GM21723 (cell line): ENCODE data around the gene GPR17.
A peak's percentile ranks its signal among the peaks of the same experiment; 100 is the strongest.

Source experiments
- ATAC-seq: cut with Tn5 transposase; IDR thresholded peaks from one replicate; pipeline ENCODE4 v1.9.1; 2021; ENCODE audit warnings: mild to moderate bottlenecking, moderate library complexity; ENCODE audit not compliant: unreplicated experiment

The GPR17 gene

DNA sequence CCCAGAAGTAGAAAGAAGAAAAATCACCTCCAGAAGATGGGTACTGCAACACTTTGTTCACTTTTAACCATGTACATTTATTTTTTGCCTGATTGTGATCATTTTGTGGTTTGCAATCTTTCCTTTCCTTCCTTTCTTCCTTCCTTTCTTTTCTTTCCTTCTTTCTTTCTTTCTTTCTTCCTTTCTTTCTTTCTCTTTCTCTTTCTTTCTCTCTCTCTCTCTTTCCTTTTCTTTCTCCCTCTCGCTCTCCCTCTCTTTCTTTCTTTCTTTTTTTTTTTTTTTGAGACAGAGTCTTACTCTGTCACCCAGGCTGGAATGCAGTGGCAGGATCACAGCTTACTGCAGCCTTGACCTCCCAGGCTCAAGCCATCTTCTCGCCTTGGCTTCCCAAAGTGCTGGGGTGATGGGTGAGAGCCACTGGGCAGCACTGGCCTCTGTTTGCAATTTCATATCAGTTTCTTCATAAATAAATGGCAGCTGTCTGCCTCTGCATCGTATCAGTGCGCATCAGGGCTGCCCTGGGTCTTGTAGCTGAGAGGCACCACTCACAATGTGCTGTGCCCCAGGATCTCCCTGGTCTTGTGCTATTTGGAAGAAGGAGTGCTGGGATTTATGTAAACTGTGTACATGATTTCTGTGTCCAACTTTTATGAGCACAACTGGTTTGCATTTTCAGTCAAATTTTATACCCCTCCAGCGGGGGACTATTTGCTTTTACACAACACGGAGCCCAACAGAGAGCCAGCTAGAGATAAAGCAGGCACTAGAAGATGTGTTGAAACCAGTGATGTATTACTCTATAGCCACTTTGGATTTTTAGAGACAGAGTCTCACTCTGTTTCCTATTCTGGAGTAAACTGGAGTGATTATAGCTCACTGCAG, 36.3 kb downstream of the GPR17 start:
- ATAC-seq = no peak

- ATAC-seq = no peak
These were observed 37.1 kb downstream of the GPR17 start for GRCh38 chr2:127683056-127683455.

DNA sequence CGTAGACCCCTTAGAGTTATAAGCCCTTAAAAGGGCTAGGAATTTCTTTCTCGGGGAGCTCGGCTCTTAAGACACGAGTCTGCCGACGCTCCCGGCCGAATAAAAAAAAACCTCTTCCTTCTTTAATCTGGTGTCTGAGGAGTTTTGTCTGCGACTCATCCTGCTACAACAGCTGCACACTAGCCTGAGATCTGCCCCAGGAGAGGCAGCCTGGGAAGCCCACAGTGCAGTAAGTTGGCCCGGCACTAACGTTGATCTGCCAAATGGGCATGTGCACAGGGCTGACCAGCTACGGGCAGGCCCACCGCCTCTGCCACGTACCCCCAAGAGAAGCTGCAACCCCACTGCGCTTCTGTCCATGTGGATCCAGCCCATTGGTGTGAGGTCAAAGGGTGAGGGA, 37.8 kb downstream of the GPR17 start:
- ATAC-seq = no peak

DNA sequence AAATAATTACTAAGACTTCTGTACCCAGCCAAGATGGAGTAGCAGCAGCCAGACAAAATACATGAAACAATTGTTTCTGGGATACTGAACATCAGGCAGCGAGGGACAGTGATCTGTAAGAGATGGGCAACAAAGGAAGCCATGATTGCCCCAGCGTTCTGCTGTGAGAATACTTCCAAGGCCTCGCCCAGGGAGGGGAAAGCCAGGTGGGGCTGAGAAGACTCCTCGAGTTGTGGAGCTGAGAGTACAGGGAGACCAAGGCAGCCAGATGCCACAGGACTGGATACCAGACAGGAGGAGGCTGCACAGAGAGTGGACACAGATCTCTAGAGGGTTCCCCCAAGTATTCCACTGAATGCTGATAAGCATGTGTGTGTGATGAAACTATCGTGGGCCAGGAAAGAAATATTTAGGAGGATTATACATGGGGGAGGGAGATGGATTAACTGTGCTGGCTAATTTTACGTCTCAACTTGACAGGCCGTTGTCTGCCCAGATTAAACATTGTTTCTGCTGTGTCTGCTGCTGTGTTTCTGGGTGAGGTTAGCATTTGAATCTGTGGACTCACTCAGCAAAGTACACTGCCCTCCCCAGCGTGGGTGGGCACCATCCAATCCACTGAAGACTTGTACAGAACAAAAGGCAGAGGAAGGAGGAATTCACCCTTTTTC, 39.6 kb downstream of the GPR17 start:
- no peak for ATAC-seq

GRCh38 chr2:127688405-127688804, 42.5 kb downstream of the GPR17 start:
- ATAC-seq = no peak

DNA sequence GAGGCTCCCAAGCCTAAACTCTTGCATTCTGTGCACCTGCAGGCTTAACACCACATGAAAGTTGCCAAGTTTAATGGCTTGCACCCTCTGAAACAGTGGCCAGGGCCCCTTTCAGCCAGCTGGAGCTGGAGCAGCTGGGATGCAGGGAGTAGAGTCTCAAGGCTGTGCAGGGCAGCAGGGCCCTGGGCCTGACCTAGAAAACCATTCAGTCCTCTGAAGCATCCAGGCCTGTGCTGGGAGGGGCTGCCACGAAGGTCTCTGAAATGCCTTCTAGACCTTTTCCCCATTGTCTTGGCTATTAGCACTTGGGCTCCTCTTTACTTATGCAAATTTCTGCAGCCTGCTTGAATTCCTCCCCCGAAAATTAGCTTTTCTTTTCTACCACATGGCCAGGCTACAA, 44.7 kb downstream of the GPR17 start:
- ATAC-seq = no peak

DNA sequence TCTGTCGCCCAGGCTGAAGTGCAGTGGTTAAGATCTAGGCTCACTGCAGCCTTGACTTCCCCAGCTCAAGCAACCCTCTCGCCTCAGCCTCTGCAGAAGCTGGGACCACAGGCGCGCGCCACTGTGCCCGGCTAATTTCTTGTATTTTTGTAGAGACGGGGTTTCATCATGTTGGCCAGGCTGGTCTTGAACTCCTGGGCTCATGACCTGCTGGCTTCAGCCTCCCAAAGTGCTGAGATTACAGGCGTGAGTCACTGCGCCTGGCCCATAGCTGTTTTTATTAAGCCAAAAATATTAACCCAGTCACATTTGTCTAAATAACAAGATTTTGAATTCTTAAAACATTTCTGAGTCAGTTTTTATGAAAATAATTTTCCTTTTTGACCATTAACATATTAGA, 49.0 kb downstream of the GPR17 start:
- no peak for ATAC-seq

GRCh38 chr2:127695491-127696472, 49.8 kb downstream of the GPR17 start:
- ATAC-seq = no peak

- ATAC-seq = no peak
These were observed 51.7 kb downstream of the GPR17 start for GRCh38 chr2:127697482-127698180.

GRCh38 chr2:127698553-127699355, 52.8 kb downstream of the GPR17 start:
- ATAC-seq = no peak

DNA sequence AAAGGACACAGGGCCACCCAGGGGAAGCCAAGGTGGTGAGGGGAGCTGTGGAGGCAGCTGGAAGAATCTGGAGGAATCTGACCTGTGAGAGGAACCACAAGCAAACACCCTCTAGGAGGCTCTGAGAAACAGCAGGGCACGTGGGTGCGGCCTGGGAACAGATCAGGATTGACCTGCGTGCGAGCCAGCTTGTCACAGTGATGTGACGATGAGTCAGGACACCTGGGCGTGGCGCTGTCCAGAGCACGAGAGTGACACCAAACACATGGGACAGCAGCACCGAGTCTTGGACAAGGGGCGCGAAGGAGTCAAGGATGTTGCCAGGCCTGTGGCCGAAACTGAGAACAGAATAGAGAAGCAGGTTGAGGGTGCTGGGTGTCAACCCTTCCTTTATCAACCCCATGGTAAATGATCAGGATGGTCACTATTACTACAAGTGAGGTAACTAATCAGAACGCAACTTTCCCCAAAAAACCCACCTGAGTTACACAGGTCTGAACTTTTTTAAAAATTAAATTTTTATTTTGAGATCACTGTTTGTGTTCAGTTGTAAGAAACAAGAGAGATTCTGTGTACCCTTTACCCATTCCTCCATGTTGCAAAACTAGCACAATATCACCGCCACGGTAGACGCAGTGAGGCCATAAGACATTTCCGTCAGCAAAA, 54.7 kb downstream of the GPR17 start:
- ATAC-seq = peak; percentile 59

GRCh38 chr2:127701193-127701650, 55.3 kb downstream of the GPR17 start, which contains the start of gene SFT2D3:
Gene SFT2D3 (plus strand): TSS chr2:127701497. CDS start chr2:127701529, 32 bp downstream.
- ATAC-seq = peak; percentile 77

- ATAC-seq = peak; percentile 49
These were observed 55.9 kb downstream of the GPR17 start for GRCh38 chr2:127701651-127702394.
